ENCODE measurements around the gene MON2.

MON2 gene

GRCh38 chr12:62601765-62602164 lies 135.1 kb downstream of the MON2 start:
- in situ Hi-C loops (cut with MboI; ENCODE audit: low pct_unique_long_range_greater_than_20kb, low sequenced_read_pairs), result no loop called here
- no peak for DNase-seq

- in situ Hi-C loops (cut with MboI; ENCODE audit: low pct_unique_long_range_greater_than_20kb, low sequenced_read_pairs), result no loop called here
- peak; percentile 95 for DNase-seq
Observed at GRCh38 chr12:62602255-62603060, 135.8 kb downstream of the MON2 start.

- in situ Hi-C loops (cut with MboI; ENCODE audit: low pct_unique_long_range_greater_than_20kb, low sequenced_read_pairs), result no loop called here
Observed at GRCh38 chr12:62603061-62603810, 136.6 kb downstream of the MON2 start.

GRCh38 chr12:62603811-62604098 lies 137.1 kb downstream of the MON2 start:
- DNase-seq, result no peak
- in situ Hi-C loops (cut with MboI; ENCODE audit: low pct_unique_long_range_greater_than_20kb, low sequenced_read_pairs), result no loop called here

More at GRCh38 chr12:62603061-62603810, 136.6 kb downstream of the MON2 start:
- DNase-seq, result peak; percentile 90

- no peak for DNase-seq
- in situ Hi-C loops (cut with MboI; ENCODE audit: low pct_unique_long_range_greater_than_20kb, low sequenced_read_pairs), result no loop called here
Observed at GRCh38 chr12:62604373-62604772, 137.7 kb downstream of the MON2 start.

- in situ Hi-C loops (cut with MboI; ENCODE audit: low pct_unique_long_range_greater_than_20kb, low sequenced_read_pairs), result no loop called here
- no peak for DNase-seq
Observed at GRCh38 chr12:62604871-62605270, 138.2 kb downstream of the MON2 start.

GRCh38 chr12:62605981-62606380 lies 139.4 kb downstream of the MON2 start:
- DNase-seq, result no peak

GRCh38 chr12:62606654-62607053 lies 140.0 kb downstream of the MON2 start:
- in situ Hi-C loops (cut with MboI; ENCODE audit: low pct_unique_long_range_greater_than_20kb, low sequenced_read_pairs), result no loop called here
- no peak for DNase-seq

More at GRCh38 chr12:62605981-62606380, 139.4 kb downstream of the MON2 start:
- in situ Hi-C loops (cut with MboI; ENCODE audit: low pct_unique_long_range_greater_than_20kb, low sequenced_read_pairs), result no loop called here

DNA sequence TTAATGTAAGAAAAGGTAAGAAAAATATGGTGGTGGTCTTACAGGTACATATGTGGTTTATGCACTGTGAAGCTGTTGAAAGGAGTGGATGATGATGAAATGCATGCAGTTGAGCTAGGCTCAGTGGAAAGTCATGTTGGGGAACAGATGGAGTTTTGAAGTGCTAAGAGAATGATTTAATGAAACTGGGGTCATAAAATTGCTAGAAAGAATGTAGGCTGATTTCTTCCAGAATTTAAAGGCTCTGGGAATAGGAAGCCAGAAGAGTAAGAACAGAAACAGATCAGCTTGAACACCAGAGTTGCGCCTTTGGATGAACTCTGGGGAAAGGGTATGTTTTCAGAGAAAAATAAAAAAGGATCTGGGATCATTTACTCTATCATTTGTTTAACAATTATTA lies 146.5 kb downstream of the MON2 start:
- DNase-seq, result no peak
- in situ Hi-C loops (cut with MboI; ENCODE audit: low pct_unique_long_range_greater_than_20kb, low sequenced_read_pairs), result no loop called here

DNA sequence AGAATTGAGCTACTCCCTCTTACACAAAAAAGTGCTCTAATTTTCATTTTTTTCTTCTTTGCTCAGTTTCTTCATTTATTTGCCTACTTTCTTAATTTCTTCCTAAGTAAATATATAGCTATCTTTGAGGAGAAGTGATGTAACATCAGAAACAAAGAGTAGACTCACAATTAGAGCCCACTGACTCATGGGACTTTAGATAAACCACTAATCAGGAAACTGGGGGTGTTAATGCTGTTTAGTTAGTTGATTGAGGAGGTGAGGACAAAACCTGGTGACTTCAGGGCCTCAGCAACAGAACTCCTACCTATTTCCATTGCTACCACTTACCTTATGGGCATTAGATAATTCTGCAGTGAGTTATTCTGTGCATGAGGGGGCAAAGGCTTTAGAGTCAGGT lies 151.7 kb downstream of the MON2 start:
- no peak for DNase-seq
- in situ Hi-C loops (cut with MboI; ENCODE audit: low pct_unique_long_range_greater_than_20kb, low sequenced_read_pairs), result no loop called here

GRCh38 chr12:62618930-62619329 lies 152.3 kb downstream of the MON2 start:
- in situ Hi-C loops (cut with MboI; ENCODE audit: low pct_unique_long_range_greater_than_20kb, low sequenced_read_pairs), result no loop called here
- no peak for DNase-seq

DNA sequence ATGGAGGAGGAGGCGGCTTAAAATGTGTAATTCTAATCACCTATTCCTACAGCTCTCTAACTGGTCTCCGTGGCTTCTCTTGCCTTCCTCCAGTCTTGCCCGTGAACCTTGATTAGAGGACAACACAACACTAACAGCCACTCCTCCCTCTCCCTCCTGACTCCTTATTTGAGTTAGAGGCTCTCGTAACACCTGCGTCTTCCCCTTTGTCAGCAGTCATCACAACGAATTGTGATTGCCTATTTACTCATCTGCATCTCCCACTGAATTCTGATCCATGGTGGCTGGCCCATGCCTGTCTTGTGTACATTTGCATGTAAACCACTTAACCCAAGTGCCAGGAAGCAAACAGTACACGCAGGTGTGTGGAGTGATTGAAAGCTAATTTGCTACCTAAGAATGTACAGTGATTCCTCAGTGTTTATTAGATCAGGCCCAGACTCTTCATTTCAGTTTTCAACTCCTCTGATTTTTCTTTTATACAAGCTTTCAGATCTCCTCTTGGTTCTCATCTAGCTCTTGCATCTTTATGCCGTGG lies 154.5 kb downstream of the MON2 start:
- no peak for DNase-seq
- in situ Hi-C loops (cut with MboI; ENCODE audit: low pct_unique_long_range_greater_than_20kb, low sequenced_read_pairs), result no loop called here

GRCh38 chr12:62622177-62622576 lies 155.6 kb downstream of the MON2 start:
- DNase-seq, result no peak
- in situ Hi-C loops (cut with MboI; ENCODE audit: low pct_unique_long_range_greater_than_20kb, low sequenced_read_pairs), result no loop called here

DNA sequence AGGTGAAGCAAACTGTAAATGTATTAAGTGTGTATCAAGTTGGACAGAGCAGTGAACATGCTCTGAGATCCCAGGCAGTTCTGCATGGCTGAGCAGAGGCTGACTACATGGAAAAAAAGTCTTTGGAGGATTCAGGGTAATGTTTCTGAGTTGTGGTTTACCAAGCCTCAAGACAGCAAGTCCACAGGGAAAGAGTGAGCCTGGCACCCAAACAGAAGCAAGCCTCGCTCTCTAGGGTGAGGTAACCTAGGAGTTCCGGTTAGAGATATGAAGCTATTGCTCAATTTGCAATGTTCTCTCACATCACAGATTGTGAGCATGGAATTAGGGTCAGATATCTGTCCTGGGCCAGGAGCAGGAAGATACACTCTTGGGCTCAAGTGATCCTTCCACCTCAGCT lies 158.6 kb downstream of the MON2 start:
- peak; percentile 76 for DNase-seq
- in situ Hi-C loops (cut with MboI; ENCODE audit: low pct_unique_long_range_greater_than_20kb, low sequenced_read_pairs), result no loop called here

GRCh38 chr12:62627181-62627580 lies 160.6 kb downstream of the MON2 start:
- no peak for DNase-seq
- in situ Hi-C loops (cut with MboI; ENCODE audit: low pct_unique_long_range_greater_than_20kb, low sequenced_read_pairs), result no loop called here

GRCh38 chr12:62629413-62629812 lies 162.8 kb downstream of the MON2 start:
- in situ Hi-C loops (cut with MboI; ENCODE audit: low pct_unique_long_range_greater_than_20kb, low sequenced_read_pairs), result no loop called here
- no peak for DNase-seq

GRCh38 chr12:62629971-62630739 lies 163.5 kb downstream of the MON2 start:
- no peak for DNase-seq
- in situ Hi-C loops (cut with MboI; ENCODE audit: low pct_unique_long_range_greater_than_20kb, low sequenced_read_pairs), result no loop called here

DNA sequence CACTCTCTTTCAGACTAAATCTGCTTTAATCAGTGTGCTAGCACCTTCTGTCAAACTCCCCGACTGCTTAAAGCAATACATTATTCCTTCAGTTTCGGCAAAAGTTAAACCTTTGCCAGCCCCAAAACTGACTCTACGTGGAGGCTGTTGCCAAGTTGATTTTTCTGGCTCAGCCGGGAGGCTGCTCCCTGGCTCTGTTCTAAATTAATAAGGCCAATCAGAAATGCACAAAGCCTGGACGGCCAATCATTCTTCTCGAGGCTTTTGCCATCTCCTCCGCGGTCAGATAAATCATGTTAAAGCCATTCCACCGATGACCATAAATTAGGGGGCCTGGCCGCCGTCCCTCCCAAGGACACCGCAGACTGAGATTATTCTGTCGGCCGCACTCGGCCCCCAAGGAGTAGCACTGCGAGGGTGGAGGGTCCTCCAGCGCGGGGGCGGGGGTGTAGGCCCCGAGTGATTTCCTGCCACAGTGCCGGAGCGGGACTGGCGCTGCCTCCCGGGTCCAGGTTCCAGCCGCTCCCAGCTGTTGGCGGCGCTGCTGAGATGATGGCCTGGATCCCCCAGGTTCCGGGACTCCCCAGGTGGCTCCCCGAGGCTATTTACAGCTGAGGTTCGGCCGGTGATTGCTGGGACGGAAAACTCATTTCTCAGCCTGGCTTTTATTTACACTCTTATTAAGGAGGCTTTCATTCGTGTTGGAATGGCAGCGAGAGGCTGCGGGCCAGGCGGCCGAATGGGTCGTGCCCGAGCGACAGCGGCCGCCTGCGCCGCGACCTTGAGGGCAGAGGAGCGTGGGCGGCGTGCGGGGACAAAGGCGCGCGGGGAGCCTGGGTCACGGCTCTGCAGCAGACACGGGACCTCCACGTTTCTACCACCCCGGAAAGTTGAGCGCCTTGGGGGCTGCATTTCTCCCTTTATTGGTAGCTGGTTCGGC lies 165.1 kb downstream of the MON2 start:
- in situ Hi-C loops (cut with MboI; ENCODE audit: low pct_unique_long_range_greater_than_20kb, low sequenced_read_pairs), result no loop called here
- no peak for DNase-seq

DNA sequence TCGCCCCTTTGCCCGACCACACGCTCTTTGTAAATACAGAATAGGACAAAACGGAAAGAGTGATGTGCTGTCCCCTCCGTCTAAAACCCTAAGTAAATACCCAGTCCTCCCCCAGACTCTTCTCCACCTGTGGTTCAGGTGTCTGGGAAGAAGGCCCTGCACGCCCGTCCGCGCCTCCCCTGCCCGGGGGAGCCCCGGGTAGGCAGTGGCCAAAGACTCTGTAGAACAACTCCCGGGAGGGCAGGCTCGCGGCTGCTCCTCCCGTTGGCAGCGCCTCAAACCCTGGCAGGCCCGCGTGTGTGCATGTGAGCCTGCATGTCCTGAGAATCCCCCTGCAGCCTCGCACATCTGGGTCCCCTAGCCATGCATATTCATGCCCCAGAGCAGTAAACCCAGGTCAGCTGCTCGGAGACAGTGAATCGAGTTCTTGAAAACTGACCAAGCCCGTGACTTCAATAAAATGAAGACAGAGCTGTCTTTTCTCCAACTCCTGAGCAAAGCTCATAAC lies 165.8 kb downstream of the MON2 start:
- no peak for DNase-seq
- in situ Hi-C loops (cut with MboI; ENCODE audit: low pct_unique_long_range_greater_than_20kb, low sequenced_read_pairs), result no loop called here
